Natural killer cell (primary cell): ENCODE measurements around the gene FBN1. TPM values are rescaled to one million over a fixed set of nuclear protein-coding genes. Genes with fewer than 3 reads are reported as not detected.

Experiments
- ATAC-seq, 3 donors: fragments of 150-1000 bp in 2 of 3; fragments of 200-7000 bp in 1 of 3; cut with Tn5 transposase; 1 replicate in 1 of 3; 2 replicates in 2 of 3; pipeline ENCODE4 v1.10.0; 2021; ENCODE audit warnings: mild to moderate bottlenecking in 2 of 3, moderate library complexity in 2 of 3
- DNase-seq, 2 donors: peaks; one replicate each; pipeline versions ENCODE4 v3.0.0 to v3.0.0-alpha.2; 2013 to 2021; ENCODE audit warnings: mixed read lengths in 1 of 2
- H3K27ac ChIP-seq: one replicate; pipeline ENCODE4 v1.5.1; 2013; ENCODE audit warnings: mild to moderate bottlenecking, low read length
- H3K27me3 ChIP-seq: one replicate; pipeline ENCODE4 v1.6.1; 2013; ENCODE audit warnings: low read length; ENCODE audit not compliant: control insufficient read depth, insufficient read depth
- H3K36me3 ChIP-seq: one replicate; pipeline ENCODE4 v1.6.1; 2013; ENCODE audit warnings: low read length; ENCODE audit not compliant: control insufficient read depth, insufficient read depth
- H3K4me1 ChIP-seq: one replicate; pipeline ENCODE4 v1.6.1; 2013; ENCODE audit warnings: low read length; ENCODE audit not compliant: control insufficient read depth, insufficient read depth
- H3K4me3 ChIP-seq: one replicate; pipeline ENCODE4 v1.5.1; 2013; ENCODE audit warnings: low read length
- H3K9me3 ChIP-seq: one replicate; pipeline ENCODE4 v1.6.1; 2013; ENCODE audit warnings: low read length; ENCODE audit not compliant: control insufficient read depth, insufficient read depth
- H3K27ac Mint-ChIP-seq, 2 donors: one replicate each; pipeline ENCODE4 v1.8.0; 2022; ENCODE audit warnings: mild to moderate bottlenecking in 2 of 2, mixed read lengths in 2 of 2, moderate library complexity in 1 of 2
- H3K27me3 Mint-ChIP-seq, 2 donors: one replicate each; pipeline ENCODE4 v1.8.0; 2022; ENCODE audit warnings: low read depth in 2 of 2, mixed read lengths in 2 of 2
- H3K36me3 Mint-ChIP-seq: one replicate; pipeline ENCODE4 v1.8.0; 2022; ENCODE audit warnings: mixed read lengths
- H3K4me1 Mint-ChIP-seq, 2 donors: one replicate each; pipeline ENCODE4 v1.8.0; 2022; ENCODE audit warnings: mixed read lengths in 2 of 2
- H3K4me3 Mint-ChIP-seq: one replicate; pipeline ENCODE4 v1.8.0; 2022; ENCODE audit warnings: mild to moderate bottlenecking, moderate library complexity, mixed read lengths
- H3K9me3 Mint-ChIP-seq, 2 donors: one replicate each; pipeline ENCODE4 v1.8.0; 2022; ENCODE audit warnings: mixed read lengths in 2 of 2
- CTCF ChIP-seq: fragments of 200-600 bp; IDR thresholded peaks from one replicate; pipeline ENCODE4 v1.8.0; 2022; ENCODE audit warnings: antibody characterized with exemption
- WGBS: methylation state at CpG from one replicate; pipeline ENCODE4 v1.1.7; 2013; ENCODE audit warnings: missing lambda C conversion rate; ENCODE audit not compliant: insufficient coverage; 5-methylcytosine and 5-hydroxymethylcytosine counted together
- intact Hi-C: fragments of 100-400 bp; cut with micrococcal nuclease; formaldehyde crosslinking; loops from one replicate; pipeline ENCODE4 v1.14.2; 2022
- total RNA-seq, 4 donors: library from RNA; stranded (reverse); fragments of 120-200 nt in 1 of 4; gene quantifications; one replicate each; pipeline versions ENCODE4 v1.2.3 to v1.2.4, GENCODE V29; 2013 to 2022

The FBN1 gene
- total RNA-seq, 3 donors from 2014 or later (not counting 1 experiment from before 2014, with no cell fraction given), result 0.33 to 0.54 (median 0.33) TPM

- no peaks in the 10 kb centered on the region for H3K4me1 Mint-ChIP-seq
- H3K36me3 Mint-ChIP-seq, result no peaks in the 10 kb centered on the region
- Histone ChIP-seq H3K9me3 (no peaks in the 10 kb centered on the region), H3K27me3 (no peaks in the 10 kb centered on the region), H3K27ac (no peak overlapping the region), H3K4me1 (no peaks in the 10 kb centered on the region), H3K36me3 (no peaks in the 10 kb centered on the region), H3K4me3 (no peak overlapping the region)
- H3K4me3 Mint-ChIP-seq, result no peak overlapping the region
- no peak overlapping the region for H3K27ac Mint-ChIP-seq
- DNase-seq, result no peak
- ATAC-seq, result no peak
- no peak for TF ChIP-seq CTCF
- intact Hi-C loops, result no loop called here
- H3K27me3 Mint-ChIP-seq, result peaks cover 0 to 2% of the 10 kb centered on the region in 2 donors
- no peaks in the 10 kb centered on the region for H3K9me3 Mint-ChIP-seq
- no CpG with 5 or more reads among the region's 2 CpGs for WGBS
These were observed 104.8 kb downstream of the FBN1 start for GRCh38 chr15:48540756-48541155.

- Histone ChIP-seq H3K9me3 (no peaks in the 10 kb centered on the region), H3K4me1 (no peaks in the 10 kb centered on the region), H3K27me3 (no peaks in the 10 kb centered on the region), H3K27ac (no peak overlapping the region), H3K36me3 (no peaks in the 10 kb centered on the region), H3K4me3 (no peak overlapping the region)
- H3K9me3 Mint-ChIP-seq, result no peaks in the 10 kb centered on the region
- no peaks in the 10 kb centered on the region for H3K4me1 Mint-ChIP-seq
- no peaks in the 10 kb centered on the region for H3K36me3 Mint-ChIP-seq
- H3K27ac Mint-ChIP-seq, result no peak overlapping the region
- 86% methylated on average over 3 of the region's 3 CpGs for WGBS
- peaks cover 0 to 2% of the 10 kb centered on the region in 2 donors for H3K27me3 Mint-ChIP-seq
- ATAC-seq (no peak), DNase-seq (no peak)
- intact Hi-C loops, result no loop called here
- H3K4me3 Mint-ChIP-seq, result no peak overlapping the region
- no peak for TF ChIP-seq CTCF
These were observed 106.6 kb downstream of the FBN1 start for GRCh38 chr15:48538941-48539340.

GRCh38 chr15:48537271-48538113 lies 108.0 kb downstream of the FBN1 start:
- H3K27me3 Mint-ChIP-seq, result peaks cover 0 to 2% of the 10 kb centered on the region in 2 donors
- intact Hi-C loops, result no loop called here
- H3K9me3 ChIP-seq, result no peaks in the 10 kb centered on the region
- no peak overlapping the region for H3K4me3 Mint-ChIP-seq
- H3K27ac Mint-ChIP-seq, result no peak overlapping the region
- H3K27me3 ChIP-seq, result no peaks in the 10 kb centered on the region
- no peaks in the 10 kb centered on the region for H3K36me3 ChIP-seq
- no peaks in the 10 kb centered on the region for H3K36me3 Mint-ChIP-seq
- TF ChIP-seq CTCF, result no peak
- no peaks in the 10 kb centered on the region for H3K9me3 Mint-ChIP-seq
- DNase-seq (no peak), ATAC-seq (no peak)
- no peaks in the 10 kb centered on the region for H3K4me1 ChIP-seq
- 90% methylated on average over 14 of the region's 16 CpGs for WGBS
- H3K4me3 ChIP-seq, result no peak overlapping the region
- H3K27ac ChIP-seq, result no peak overlapping the region
- H3K4me1 Mint-ChIP-seq, result no peaks in the 10 kb centered on the region
